Measurements from ENCODE around the gene CIROP. TPM values are rescaled to one million over a fixed set of nuclear protein-coding genes. Genes with fewer than 3 reads are reported as not detected.
A peak's percentile ranks its signal among the peaks of the same experiment; 100 is the strongest.

CIROP gene
- total RNA-seq, 2 donors from 2014 or later = not detected

DNA sequence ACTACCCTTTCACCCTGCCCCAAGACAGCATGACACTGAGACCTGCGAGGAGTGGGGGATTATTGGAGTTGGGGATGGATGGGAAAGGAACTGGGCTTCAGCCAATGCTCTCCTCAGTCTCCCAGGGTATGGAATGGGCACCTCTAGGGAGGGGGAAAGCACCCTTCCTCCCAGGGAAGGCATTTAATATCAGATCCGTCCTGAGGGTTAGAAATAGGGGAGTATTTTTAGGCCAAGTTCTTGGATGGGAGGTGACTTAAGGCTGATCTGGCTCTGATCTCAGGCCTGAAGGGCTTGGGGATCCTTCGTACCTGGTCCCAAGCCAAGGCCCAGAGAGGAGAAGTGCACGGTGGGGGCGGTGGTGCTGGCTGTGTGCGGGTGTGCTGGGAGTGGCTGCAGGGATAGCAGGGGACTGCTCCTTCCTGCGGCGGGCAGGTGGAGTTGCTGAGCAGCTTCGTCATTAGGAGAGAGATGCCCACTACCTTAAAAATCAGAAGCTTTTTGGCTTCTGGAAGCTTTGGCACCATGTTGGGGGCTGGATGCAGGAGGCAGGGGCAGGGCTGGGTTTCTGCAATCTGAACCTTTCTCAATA, 21.2 kb upstream of the CIROP start:
- Mint-ChIP-seq H3K4me3 (no peak overlapping the region), H3K27me3 (ENCODE audit: low read depth) (no peaks in the 10 kb centered on the region), H3K4me1 (ENCODE audit: low read depth) (peaks cover 6% of the 10 kb centered on the region), H3K36me3 (ENCODE audit: insufficient read depth in 2 of 2) (no peaks in the 10 kb centered on the region), H3K9me3 (no peaks in the 10 kb centered on the region), H3K27ac (no peak overlapping the region)
- no peak for ATAC-seq (replicated peaks in 1 of 2)
- no peak for DNase-seq

DNA sequence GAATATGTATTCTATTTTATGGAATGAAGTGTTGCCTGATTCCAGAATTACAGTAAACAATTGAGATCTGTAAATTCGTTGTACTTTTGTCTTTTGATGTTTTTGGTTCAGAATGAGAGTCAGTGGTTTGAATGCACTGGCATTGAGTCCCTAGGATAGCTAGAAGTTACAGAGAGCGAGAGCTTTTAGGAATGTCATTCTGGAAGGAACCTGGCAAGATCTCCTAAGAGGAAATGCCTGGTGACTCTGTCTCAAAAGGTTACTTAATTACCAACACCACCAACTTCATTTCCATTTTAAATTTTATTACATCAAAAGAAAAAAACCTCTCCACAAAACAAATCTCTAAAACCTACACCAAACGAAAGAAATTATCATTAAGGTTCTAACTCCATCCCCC, 20.2 kb upstream of the CIROP start:
- ATAC-seq (replicated peaks in 1 of 2) = no peak
- Mint-ChIP-seq H3K9me3 (no peaks in the 10 kb centered on the region), H3K4me3 (no peak overlapping the region), H3K27me3 (ENCODE audit: low read depth) (no peaks in the 10 kb centered on the region), H3K27ac (no peak overlapping the region), H3K4me1 (ENCODE audit: low read depth) (peaks cover 16% of the 10 kb centered on the region), H3K36me3 (ENCODE audit: insufficient read depth in 2 of 2) (no peaks in the 10 kb centered on the region)
- no peak for DNase-seq

DNA sequence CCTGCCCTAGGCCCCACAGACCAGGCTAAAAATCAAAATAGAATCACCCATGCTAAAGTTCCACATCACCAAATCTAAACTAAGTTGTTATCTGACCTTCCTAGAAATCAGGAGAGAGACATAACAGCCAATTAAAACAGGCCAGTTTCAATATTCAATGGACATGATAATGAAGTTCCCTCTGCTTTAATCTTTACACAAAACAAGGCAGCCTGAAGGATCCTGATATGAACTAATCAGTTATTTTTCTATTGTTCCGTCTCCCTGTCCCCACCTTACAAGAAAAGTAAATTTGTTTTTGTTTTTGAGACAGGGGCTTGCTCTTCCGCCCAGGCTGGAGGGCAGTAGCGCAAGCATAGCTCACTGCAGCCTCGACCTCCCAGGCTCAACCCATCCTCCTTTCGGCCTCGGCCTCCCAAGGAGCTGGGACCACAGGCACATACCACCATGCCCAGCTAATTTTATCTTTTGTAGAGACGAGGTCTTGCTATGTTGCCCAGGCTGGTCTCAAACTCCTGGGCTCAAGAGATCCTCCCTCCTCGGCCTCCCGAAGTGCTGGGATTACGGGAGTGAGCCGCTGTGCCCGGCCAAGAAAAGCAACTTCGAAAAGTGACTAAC, 19.7 kb upstream of the CIROP start:
- no peak overlapping the region for H3K27ac Mint-ChIP-seq
- peaks cover 22% of the 10 kb centered on the region for H3K4me1 Mint-ChIP-seq (ENCODE audit: low read depth)
- H3K36me3 Mint-ChIP-seq (ENCODE audit: insufficient read depth in 2 of 2) = no peaks in the 10 kb centered on the region
- DNase-seq = no peak
- no peak overlapping the region for H3K4me3 Mint-ChIP-seq
- ATAC-seq (replicated peaks in 1 of 2) = no peak
- H3K9me3 Mint-ChIP-seq = no peaks in the 10 kb centered on the region
- H3K27me3 Mint-ChIP-seq (ENCODE audit: low read depth) = no peaks in the 10 kb centered on the region

DNA sequence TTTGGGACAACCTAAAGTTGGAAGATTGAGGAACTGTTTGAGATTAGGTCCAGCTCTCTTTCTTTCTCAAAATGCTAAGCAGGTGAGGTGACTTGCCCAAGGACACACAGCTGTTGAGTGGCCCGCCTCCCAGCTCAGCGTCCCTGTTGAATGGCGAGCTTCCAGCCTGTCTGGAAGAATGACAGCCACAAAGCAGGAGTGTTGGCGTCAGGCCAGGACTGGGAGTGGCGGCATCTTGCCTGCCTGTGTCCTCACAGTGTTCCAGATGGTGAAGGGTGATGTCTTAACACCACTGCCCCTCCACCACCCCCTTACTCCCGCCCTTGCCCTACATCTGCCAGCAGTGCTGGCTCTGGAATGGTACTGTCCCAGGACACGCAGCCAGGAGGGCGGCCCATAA, 18.6 kb upstream of the CIROP start:
- Mint-ChIP-seq H3K27ac (no peak overlapping the region), H3K36me3 (ENCODE audit: insufficient read depth in 2 of 2) (no peaks in the 10 kb centered on the region), H3K4me1 (ENCODE audit: low read depth) (peaks cover 28% of the 10 kb centered on the region), H3K9me3 (no peaks in the 10 kb centered on the region), H3K4me3 (no peak overlapping the region), H3K27me3 (ENCODE audit: low read depth) (no peaks in the 10 kb centered on the region)
- ATAC-seq (replicated peaks in 1 of 2) (no peak), DNase-seq (no peak)

DNA sequence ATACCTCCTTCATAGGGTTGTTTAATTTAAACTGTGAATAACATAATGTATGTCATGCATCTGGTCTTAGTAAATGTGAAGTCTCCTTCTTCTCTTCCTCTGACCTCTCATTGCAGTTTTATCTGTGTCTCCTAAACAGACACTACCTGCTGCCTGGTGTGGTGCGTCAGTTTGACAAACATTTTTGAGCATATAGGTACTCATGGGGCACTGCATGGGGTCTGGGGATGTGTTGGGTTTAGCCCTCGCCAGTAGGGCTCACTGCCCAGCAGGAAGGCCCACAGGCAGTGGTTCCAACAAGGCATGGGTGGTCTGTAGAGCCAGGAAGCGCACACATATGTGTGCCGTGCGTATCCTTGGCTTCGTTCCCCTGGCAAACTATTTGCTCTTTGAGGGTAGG, 17.3 kb upstream of the CIROP start:
- Mint-ChIP-seq H3K27ac (no peak overlapping the region), H3K9me3 (no peaks in the 10 kb centered on the region), H3K4me3 (no peak overlapping the region), H3K36me3 (ENCODE audit: insufficient read depth in 2 of 2) (no peaks in the 10 kb centered on the region), H3K4me1 (ENCODE audit: low read depth) (peaks cover 28% of the 10 kb centered on the region), H3K27me3 (ENCODE audit: low read depth) (no peaks in the 10 kb centered on the region)
- no peak for DNase-seq
- ATAC-seq (replicated peaks in 1 of 2) = no peak

DNA sequence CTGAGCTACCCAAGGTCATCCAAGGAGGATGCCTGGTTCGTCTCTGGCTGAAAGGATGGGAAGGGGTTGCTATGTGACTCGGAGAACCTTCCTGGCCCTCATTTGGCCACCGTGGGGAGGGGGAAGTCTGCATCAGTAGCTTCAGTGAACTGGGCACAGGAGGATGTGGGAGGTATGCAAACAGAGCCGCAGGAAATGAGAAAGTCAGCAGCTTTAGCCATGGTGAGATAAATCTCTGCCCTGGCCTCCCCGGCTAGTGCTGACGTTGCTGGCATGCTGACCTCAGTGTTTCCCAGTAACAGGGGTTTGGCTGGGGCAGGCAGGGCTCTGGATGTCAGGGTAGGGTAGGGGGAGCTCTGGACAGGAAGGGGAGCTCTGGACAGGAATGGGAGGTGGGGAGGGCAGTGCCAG, 16.6 kb upstream of the CIROP start:
- no peak overlapping the region for H3K27ac Mint-ChIP-seq
- H3K27me3 Mint-ChIP-seq (ENCODE audit: low read depth) = no peaks in the 10 kb centered on the region
- H3K9me3 Mint-ChIP-seq = no peaks in the 10 kb centered on the region
- DNase-seq (peak in 1 of 2 donors; percentile 14), ATAC-seq (replicated peaks in 1 of 2) (peak in 1 of 2 donors; percentile 32)
- peak overlapping the region; percentile 5 to 59 for H3K4me3 Mint-ChIP-seq
- H3K4me1 Mint-ChIP-seq (ENCODE audit: low read depth) = peaks cover 28% of the 10 kb centered on the region
- H3K36me3 Mint-ChIP-seq (ENCODE audit: insufficient read depth in 2 of 2) = no peaks in the 10 kb centered on the region

DNA sequence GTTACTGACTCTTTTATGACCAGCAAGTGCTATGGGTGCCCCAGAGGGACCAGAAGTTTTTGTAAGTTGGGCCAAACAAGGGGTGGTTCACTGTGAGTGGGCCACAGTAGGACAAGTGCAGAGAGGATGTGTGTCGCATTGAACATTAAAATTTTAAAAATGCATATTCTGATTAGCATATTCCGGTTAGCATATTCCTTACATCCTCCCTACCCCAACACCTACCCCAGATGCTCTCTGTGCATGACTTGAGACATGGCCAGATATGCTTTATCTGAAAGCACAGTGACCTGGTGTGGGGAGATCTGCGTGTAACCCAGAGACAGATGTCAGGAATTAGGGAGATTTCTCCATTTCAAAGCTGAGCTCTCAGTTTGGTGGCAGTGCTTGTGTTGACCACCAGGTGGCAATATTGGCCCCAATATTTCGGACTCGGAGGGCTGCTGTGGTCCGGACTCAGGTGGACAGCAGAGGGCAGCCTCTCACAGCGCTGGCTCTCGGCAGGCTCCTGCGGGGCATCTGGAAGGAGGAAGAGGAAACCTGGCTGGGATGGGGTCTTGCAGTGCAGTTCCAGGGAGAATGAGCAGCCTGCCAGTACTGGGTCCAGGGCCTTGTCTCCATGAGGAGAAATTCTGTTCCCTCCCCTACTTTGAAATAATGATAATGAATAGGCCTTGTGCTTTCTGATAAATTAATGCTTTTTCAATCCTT, 15.9 kb upstream of the CIROP start:
- H3K36me3 Mint-ChIP-seq (ENCODE audit: insufficient read depth in 2 of 2) = no peaks in the 10 kb centered on the region
- H3K4me1 Mint-ChIP-seq (ENCODE audit: low read depth) = peaks cover 34% of the 10 kb centered on the region
- no peaks in the 10 kb centered on the region for H3K27me3 Mint-ChIP-seq (ENCODE audit: low read depth)
- peak overlapping the region; percentile 5 to 59 for H3K4me3 Mint-ChIP-seq
- DNase-seq (peak; percentile 86 to 87), ATAC-seq (replicated peaks in 1 of 2) (peak; percentile 90 to 92)
- H3K9me3 Mint-ChIP-seq = no peaks in the 10 kb centered on the region
- peak overlapping the region; percentile 4 for H3K27ac Mint-ChIP-seq

DNA sequence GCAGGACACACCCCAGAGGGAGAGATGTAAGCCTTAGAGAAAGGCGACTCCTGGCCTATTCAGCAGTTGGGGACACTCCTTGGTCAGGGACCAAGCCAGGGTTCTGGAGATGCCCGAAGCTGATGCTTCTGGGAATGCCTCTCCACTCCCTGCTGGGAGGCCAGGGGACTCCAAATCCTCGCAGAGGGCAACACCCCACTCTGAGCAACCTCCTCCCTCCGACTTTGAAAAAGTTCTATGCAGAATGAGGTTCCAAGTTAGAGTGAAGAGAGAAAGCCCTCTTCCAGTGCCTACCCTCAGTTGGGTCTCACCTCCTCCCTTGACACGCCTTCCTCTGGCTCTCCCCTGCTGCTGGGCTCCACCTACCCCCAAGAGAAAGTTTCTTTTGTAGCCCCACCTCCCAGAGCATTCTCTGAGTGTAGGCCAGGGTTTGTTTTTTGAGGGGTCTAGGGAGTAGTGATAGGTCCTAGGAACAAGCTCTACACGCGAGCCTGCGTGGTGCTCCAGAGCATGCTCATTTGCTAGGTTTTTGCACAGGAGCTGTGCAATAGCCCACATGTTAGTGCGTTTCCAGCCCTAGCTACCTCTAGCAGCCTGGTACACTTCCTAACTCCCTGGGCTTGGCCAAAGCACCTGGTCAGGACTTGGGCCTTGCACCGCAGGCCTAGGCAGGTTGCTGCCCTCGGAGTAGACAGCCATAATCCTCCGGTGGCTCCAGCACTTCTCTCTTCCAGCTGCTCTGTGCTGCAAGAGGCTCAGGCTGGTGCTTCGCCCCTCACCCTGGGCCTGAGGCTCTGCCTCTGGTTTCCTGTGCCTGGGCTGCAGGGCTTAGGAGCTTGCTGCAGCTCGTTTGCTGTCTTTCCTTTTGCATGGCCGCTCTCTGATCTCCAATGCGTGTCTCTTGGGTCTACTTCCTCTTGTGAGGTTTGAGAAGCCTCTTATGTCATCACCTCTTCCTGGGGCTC, 14.9 kb upstream of the CIROP start:
- Mint-ChIP-seq H3K4me3 (peak overlapping the region; percentile 16 to 59), H3K27ac (peak overlapping the region; percentile 6), H3K9me3 (no peaks in the 10 kb centered on the region), H3K27me3 (ENCODE audit: low read depth) (no peaks in the 10 kb centered on the region), H3K36me3 (ENCODE audit: insufficient read depth in 2 of 2) (no peaks in the 10 kb centered on the region), H3K4me1 (ENCODE audit: low read depth) (peaks cover 41% of the 10 kb centered on the region)
- peak; percentile 27 to 31 for ATAC-seq (replicated peaks in 1 of 2)
- peak; percentile 23 to 24 for DNase-seq

DNA sequence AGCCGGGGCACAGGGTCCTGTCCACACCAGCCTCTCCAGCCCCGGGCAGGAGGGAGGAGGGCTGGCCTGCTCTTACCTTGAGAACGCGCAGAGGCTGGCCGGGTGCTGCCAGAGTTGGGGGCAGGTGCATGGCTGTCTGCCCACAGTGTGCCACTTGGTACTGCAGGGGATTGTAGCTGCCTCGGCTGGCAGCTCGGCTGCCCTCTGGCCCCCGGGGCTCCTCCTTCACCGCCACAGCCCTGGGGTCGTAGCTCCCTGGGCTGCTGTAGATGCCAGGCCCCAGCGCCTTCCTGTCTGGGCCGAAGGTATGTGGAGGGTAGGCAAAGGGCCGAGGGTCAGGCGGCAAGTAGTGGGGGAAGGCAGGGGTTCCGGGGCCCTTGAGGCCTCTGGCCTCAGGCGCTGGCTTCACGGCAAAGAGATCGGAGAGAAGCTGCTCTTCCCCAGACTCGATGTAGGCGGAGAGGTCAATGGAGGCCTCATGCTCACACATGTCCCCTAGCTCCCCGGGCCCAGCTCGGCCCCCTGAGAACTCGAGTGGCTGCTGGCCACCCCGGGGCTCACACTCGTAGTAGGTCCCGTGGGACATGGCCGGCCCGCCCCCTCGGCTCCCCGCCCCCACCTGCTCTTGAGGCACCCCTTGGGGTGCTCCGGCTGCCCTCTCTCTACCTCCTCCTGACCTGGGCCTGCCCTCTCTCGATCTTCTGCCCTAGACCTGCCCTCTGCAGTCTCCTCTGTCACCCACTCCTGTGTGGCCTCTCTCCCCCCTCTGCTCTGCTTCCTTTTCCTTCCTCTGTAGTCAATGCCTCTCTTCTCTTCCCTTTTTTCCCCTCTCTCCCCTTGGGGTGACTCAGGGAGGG, 13.9 kb upstream of the CIROP start, which contains the start of gene CEBPE:
Gene CEBPE (minus strand): TSS at position 750 of the 857 bp plus-strand sequence. CDS start 164 bp downstream, at position 586.
- peaks cover 45% of the 10 kb centered on the region for H3K4me1 Mint-ChIP-seq (ENCODE audit: low read depth)
- H3K27me3 Mint-ChIP-seq (ENCODE audit: low read depth) = no peaks in the 10 kb centered on the region
- peak within 1 kb of the TSS; percentile 47 to 59 for H3K4me3 Mint-ChIP-seq
- H3K36me3 Mint-ChIP-seq (ENCODE audit: insufficient read depth in 2 of 2) = no peaks in the 10 kb centered on the region
- H3K9me3 Mint-ChIP-seq = no peaks in the 10 kb centered on the region
- H3K27ac Mint-ChIP-seq = peak within 1 kb of the TSS; percentile 6
- no peak for ATAC-seq (replicated peaks in 1 of 2)
- DNase-seq = no peak

DNA sequence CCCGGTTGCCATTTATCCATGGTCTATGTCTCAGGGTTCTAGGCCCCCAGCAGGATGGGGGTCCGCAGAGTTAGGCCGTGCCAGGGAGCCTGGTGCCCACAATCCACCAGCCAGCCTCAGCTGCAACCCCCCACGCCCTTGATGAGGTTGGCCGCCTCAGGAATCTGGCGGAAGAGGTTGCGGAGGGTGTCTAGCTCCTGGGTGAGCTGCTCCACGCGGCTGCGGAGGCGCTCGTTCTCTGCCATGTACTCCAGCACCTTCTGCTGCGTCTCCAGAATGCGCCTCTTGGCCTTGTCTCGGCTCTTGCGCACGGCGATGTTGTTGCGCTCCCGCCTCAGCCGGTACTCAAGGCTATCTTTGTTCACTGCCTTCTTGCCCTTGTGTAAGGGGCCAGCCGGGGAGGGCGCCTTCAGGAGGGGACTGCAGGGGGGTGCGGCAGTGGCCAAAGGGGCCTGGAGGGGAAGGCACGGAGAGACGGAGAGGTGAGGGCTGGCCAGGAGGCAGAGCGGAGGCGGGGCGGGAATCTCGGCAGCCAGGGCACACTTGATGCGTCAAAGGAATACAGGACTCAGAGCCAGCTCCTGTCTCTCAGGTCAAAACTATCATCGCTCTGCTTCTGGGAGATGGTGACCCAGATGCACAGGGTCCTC, 12.7 kb upstream of the CIROP start:
- Mint-ChIP-seq H3K27ac (no peak overlapping the region), H3K27me3 (ENCODE audit: low read depth) (no peaks in the 10 kb centered on the region), H3K36me3 (ENCODE audit: insufficient read depth in 2 of 2) (no peaks in the 10 kb centered on the region), H3K4me1 (ENCODE audit: low read depth) (peaks cover 45% of the 10 kb centered on the region), H3K4me3 (no peak overlapping the region), H3K9me3 (no peaks in the 10 kb centered on the region)
- DNase-seq (no peak), ATAC-seq (replicated peaks in 1 of 2) (no peak)

DNA sequence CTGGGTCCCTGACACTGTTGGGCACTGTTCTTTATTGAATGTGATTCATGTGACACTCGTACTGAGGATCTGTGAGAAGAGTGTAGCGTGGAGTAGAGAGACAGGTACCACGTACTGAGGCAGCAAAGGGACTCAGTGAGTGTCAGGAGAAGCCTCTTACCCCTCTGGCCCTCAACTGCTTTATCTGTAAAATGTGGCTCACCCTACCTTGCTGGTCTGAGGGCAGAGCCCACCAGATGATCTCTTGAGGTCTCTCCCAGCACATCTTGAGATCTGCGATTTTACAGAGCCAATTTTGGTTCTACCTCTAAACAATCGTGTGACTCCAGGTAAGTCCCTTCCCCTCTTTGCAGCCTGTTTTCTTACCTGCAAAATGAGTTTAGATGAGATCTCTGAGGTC, 11.1 kb upstream of the CIROP start:
- H3K4me3 Mint-ChIP-seq = no peak overlapping the region
- no peaks in the 10 kb centered on the region for H3K9me3 Mint-ChIP-seq
- no peaks in the 10 kb centered on the region for H3K36me3 Mint-ChIP-seq (ENCODE audit: insufficient read depth in 2 of 2)
- DNase-seq (no peak), ATAC-seq (replicated peaks in 1 of 2) (no peak)
- no peaks in the 10 kb centered on the region for H3K27me3 Mint-ChIP-seq (ENCODE audit: low read depth)
- no peak overlapping the region for H3K27ac Mint-ChIP-seq
- peaks cover 38% of the 10 kb centered on the region for H3K4me1 Mint-ChIP-seq (ENCODE audit: low read depth)

Measured in activated T-cell treated with anti-CD3 and anti-CD28 coated beads, Interleukin-2, amount 50 U/mL, for 72 hours (primary cell).